Ishikawa (cell line): Measurements from ENCODE around the gene IPO9.

Source experiments
- MAX ChIP-seq: IDR thresholded peaks from 2 replicates; pipeline ENCODE4 v1.6.1; 2012
- REST ChIP-seq: IDR thresholded peaks from 2 replicates; pipeline ENCODE4 v1.6.1; 2012; ENCODE audit warnings: low read depth, mild to moderate bottlenecking

DNA sequence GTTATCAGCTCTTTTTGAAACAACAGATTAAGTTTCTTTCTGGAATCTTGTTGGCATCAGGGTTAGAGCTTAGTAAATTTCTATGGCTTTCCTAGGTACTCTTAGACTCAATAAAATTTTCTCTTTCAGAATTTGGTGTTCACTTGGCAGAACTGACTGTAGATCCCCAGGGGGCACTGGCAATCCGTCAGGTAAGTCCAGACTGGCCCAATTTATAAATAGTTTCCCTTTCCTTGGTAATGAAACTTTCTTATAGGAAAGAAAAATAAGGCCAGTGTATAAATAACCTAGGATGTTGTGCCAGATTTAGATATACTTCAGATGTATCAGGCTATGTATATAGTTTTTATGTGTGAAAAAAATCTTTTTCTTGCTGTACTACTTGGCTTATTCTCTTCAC, 18.2 kb downstream of the IPO9 start:
- no peak for TF ChIP-seq REST
- TF ChIP-seq MAX = no peak
